SK-N-SH (cell line): Measurements from ENCODE around the gene BDKRB1. TPM values are rescaled to one million over a fixed set of nuclear protein-coding genes. Genes with fewer than 3 reads are reported as not detected.
A peak's percentile ranks its signal among the peaks of the same experiment; 100 is the strongest.

Experiments used
- CTCF ChIA-PET: fragments of 300-600, 350-600 bp; formaldehyde crosslinking; extraction: SDS; loops from one replicate; lab custom pipeline; 2021; lab: Yijun Ruan, JAX
- POLR2A ChIA-PET: fragments of 350-600 bp; sonication (Branson Sonifier 250); formaldehyde crosslinking; extraction: SDS; loops from one replicate; lab custom pipeline; 2020; ENCODE audit warnings: antibody characterized with exemption, inconsistent platforms; lab: Yijun Ruan, JAX
- DNase-seq: peaks from one replicate; pipeline ENCODE4 v3.0.0; 2012
- H2AFZ ChIP-seq: fragments of 200-600 bp; sonication (generic); 2 replicates; pipeline ENCODE4 v1.8.1; 2016; ENCODE audit warnings: antibody characterized with exemption, mild to moderate bottlenecking, low read depth
- H3F3A ChIP-seq: fragments of 200-600 bp; sonication (generic); replicated peaks from 2 replicates; pipeline ENCODE3; 2016; ENCODE audit warnings: antibody characterized with exemption, mild to moderate bottlenecking; ENCODE audit not compliant: insufficient read depth
- H3K27ac ChIP-seq, 2 experiments: fragments of 200-500 bp in 1 of 2; fragments of 200-600 bp in 1 of 2; sonication (Bioruptor generic) in 1 of 2; sonication (generic), shearing (Covaris generic) in 1 of 2; 2 replicates each; pipeline versions ENCODE4 v1.5.1 to v1.6.1; 2014 to 2016; ENCODE audit warnings: low read depth in 2 of 2, inconsistent platforms in 1 of 2, low read length in 1 of 2, mild to moderate bottlenecking in 1 of 2, mixed read lengths in 1 of 2
- H3K27me3 ChIP-seq: fragments of 200-600 bp; sonication (generic), shearing (Covaris generic); 2 replicates; pipeline ENCODE4 v1.6.1; 2016; ENCODE audit warnings: mixed run types; ENCODE audit not compliant: insufficient read depth
- H3K36me3 ChIP-seq, 2 experiments: fragments of 200-500 bp in 1 of 2; fragments of 200-600 bp in 1 of 2; sonication (Bioruptor generic) in 1 of 2; sonication (generic) in 1 of 2; replicated peaks in 1 of 2; 2 replicates each; pipeline versions ENCODE3 to v1.5.1; 2014 to 2016; ENCODE audit warnings: low read length in 1 of 2, mild to moderate bottlenecking in 1 of 2; ENCODE audit not compliant: insufficient read depth in 2 of 2, control insufficient read depth in 1 of 2
- H3K4me1 ChIP-seq, 2 experiments: fragments of 200-500 bp in 1 of 2; fragments of 200-600 bp in 1 of 2; sonication (Bioruptor generic) in 1 of 2; sonication (generic), shearing (Covaris generic) in 1 of 2; 2 replicates each; pipeline versions ENCODE4 v1.5.1 to v1.6.1; 2014 to 2016; ENCODE audit warnings: low read depth in 1 of 2, low read length in 1 of 2, mixed run types in 1 of 2; ENCODE audit not compliant: insufficient read depth in 2 of 2, control insufficient read depth in 1 of 2
- H3K4me2 ChIP-seq: fragments of 200-600 bp; sonication (generic), shearing (Covaris generic); 2 replicates; pipeline ENCODE4 v1.6.1; 2017; ENCODE audit warnings: mixed run types
- H3K4me3 ChIP-seq, 2 experiments: fragments of 200-500 bp in 1 of 2; fragments of 200-600 bp in 1 of 2; sonication (Bioruptor generic) in 1 of 2; sonication (generic), shearing (Covaris generic) in 1 of 2; 2 replicates each; pipeline versions ENCODE4 v1.5.1 to v1.8.1; 2014 to 2016; ENCODE audit warnings: low read depth in 2 of 2, inconsistent platforms in 1 of 2, low read length in 1 of 2, mild to moderate bottlenecking in 1 of 2, mixed read lengths in 1 of 2, moderate library complexity in 1 of 2
- H3K79me2 ChIP-seq: fragments of 200-600 bp; sonication (generic); 2 replicates; pipeline ENCODE4 v1.8.1; 2017; ENCODE audit warnings: mild to moderate bottlenecking; ENCODE audit not compliant: insufficient read depth
- H3K9ac ChIP-seq: fragments of 200-600 bp; sonication (generic); 2 replicates; pipeline ENCODE4 v1.6.1; 2017; ENCODE audit warnings: mixed run types
- H3K9me2 ChIP-seq: fragments of 200-600 bp; sonication (generic); 2 replicates; pipeline ENCODE4 v1.6.1; 2017; ENCODE audit warnings: mixed run types
- H3K9me3 ChIP-seq: fragments of 200-600 bp; sonication (generic); 2 replicates; pipeline ENCODE4 v1.6.1; 2017; ENCODE audit warnings: mixed run types, mild to moderate bottlenecking, moderate library complexity
- H4K20me1 ChIP-seq: fragments of 200-600 bp; sonication (generic); 2 replicates; pipeline ENCODE4 v1.6.1; 2017; ENCODE audit warnings: mild to moderate bottlenecking, mixed run types; ENCODE audit not compliant: insufficient read depth
- EZH2phosphoT487 ChIP-seq: fragments of 200-600 bp; sonication (generic); IDR thresholded peaks from 2 replicates; pipeline ENCODE4 v1.6.1; 2017; ENCODE audit warnings: low read depth, mixed run types, mild to moderate bottlenecking, antibody characterized with exemption, moderate library complexity, borderline replicate concordance
- FOSL2 ChIP-seq: IDR thresholded peaks from 2 replicates; pipeline ENCODE4 v1.4.0; 2012; ENCODE audit warnings: low read depth, mild to moderate bottlenecking, moderate library complexity, borderline replicate concordance
- FOXM1 ChIP-seq: IDR thresholded peaks from 2 replicates; pipeline ENCODE4 v1.4.0; 2012; ENCODE audit warnings: low read depth, mild to moderate bottlenecking
- JUND ChIP-seq: IDR thresholded peaks from 2 replicates; pipeline ENCODE4 v1.4.0; 2012
- MAX ChIP-seq: IDR thresholded peaks from 2 replicates; pipeline ENCODE4 v1.4.0; 2012; ENCODE audit warnings: low read depth
- MEF2A ChIP-seq: IDR thresholded peaks from 2 replicates; pipeline ENCODE4 v1.4.0; 2012; ENCODE audit warnings: low read depth, borderline replicate concordance
- NFIC ChIP-seq: IDR thresholded peaks from 2 replicates; pipeline ENCODE4 v1.4.0; 2012; ENCODE audit warnings: borderline replicate concordance
- POLR2AphosphoS5 ChIP-seq: IDR thresholded peaks from 2 replicates; pipeline ENCODE4 v1.6.1; 2012; ENCODE audit warnings: low read depth, low read length
- RAD21 ChIP-seq: IDR thresholded peaks from 2 replicates; pipeline ENCODE4 v1.6.1; 2012; ENCODE audit warnings: mild to moderate bottlenecking, low read length
- REST ChIP-seq: IDR thresholded peaks from 2 replicates; pipeline ENCODE4 v1.6.1; 2012; ENCODE audit warnings: mild to moderate bottlenecking, low read depth, low read length, moderate library complexity
- RFX5 ChIP-seq: IDR thresholded peaks from 2 replicates; pipeline ENCODE4 v1.6.1; 2012; ENCODE audit warnings: mild to moderate bottlenecking, improper control_type of control experiment, low read length
- RXRA ChIP-seq: IDR thresholded peaks from 2 replicates; pipeline ENCODE4 v1.4.0; 2012; ENCODE audit warnings: low read depth, mild to moderate bottlenecking, borderline replicate concordance
- SIN3A ChIP-seq: IDR thresholded peaks from 2 replicates; pipeline ENCODE4 v1.6.1; 2012; ENCODE audit warnings: low read depth, mild to moderate bottlenecking, low read length, moderate library complexity, borderline replicate concordance
- SMC3 ChIP-seq: IDR thresholded peaks from 2 replicates; pipeline ENCODE4 v1.6.1; 2012; ENCODE audit warnings: low read depth, low read length, improper control_type of control experiment
- TAF1 ChIP-seq: IDR thresholded peaks from 2 replicates; pipeline ENCODE4 v1.6.1; 2012; ENCODE audit warnings: low read depth, mild to moderate bottlenecking, low read length, moderate library complexity, borderline replicate concordance
- TCF12 ChIP-seq: IDR thresholded peaks from 2 replicates; pipeline ENCODE4 v1.4.0; 2012
- TEAD4 ChIP-seq: IDR thresholded peaks from 2 replicates; pipeline ENCODE4 v1.4.0; 2012; ENCODE audit warnings: mild to moderate bottlenecking, borderline replicate concordance; ENCODE audit not compliant: insufficient read depth
- YY1 ChIP-seq: IDR thresholded peaks from 2 replicates; pipeline ENCODE4 v1.4.0; 2012; ENCODE audit warnings: low read depth, mild to moderate bottlenecking
- WGBS: methylation state at CpG from one replicate; pipeline ENCODE4 v1.1.6; 2017; ENCODE audit warnings: low lambda C conversion rate; 5-methylcytosine and 5-hydroxymethylcytosine counted together
- polyA plus RNA-seq, 3 experiments: library from polyadenylated mRNA; depleted of rRNA; stranded (reverse); fragments of >200 nt; gene quantifications; 2 replicates each; pipeline ENCODE4 v1.2.3, GENCODE V29; 2012
- TF ChIP-seq, protein P1 (sequence below): IDR thresholded peaks from 2 replicates; pipeline ENCODE4 v1.4.0; 2012; ENCODE audit warnings: low read depth, borderline replicate concordance
- TF ChIP-seq, protein P2 (sequence below): fragments of 150-350 bp; IDR thresholded peaks from 2 replicates; pipeline ENCODE4 v1.6.1; 2016; ENCODE audit warnings: mild to moderate bottlenecking, low read depth, low read length
- TF ChIP-seq, protein P3 (sequence below): IDR thresholded peaks from 2 replicates; pipeline ENCODE4; 2012
- TF ChIP-seq, protein P4 (sequence below): IDR thresholded peaks from 2 replicates; pipeline ENCODE4 v1.4.0; 2012; ENCODE audit warnings: low read depth, borderline replicate concordance

Gene BDKRB1
- 14.4 and 16.9 TPM in 2 replicates for polyA plus RNA-seq (2012; rRNA removed)
- 7.0 and 10.3 TPM in 2 replicates for polyA plus RNA-seq (2012; cell fraction: cytosol; rRNA removed)
- polyA plus RNA-seq (2012; cell fraction: nucleus; rRNA removed), result 16.6 and 26.9 TPM in 2 replicates

- WGBS, result 33% methylated on average over 12 of the region's 12 CpGs
- peaks cover 41% of the 10 kb centered on the region for H3K79me2 ChIP-seq
- CTCF ChIA-PET, result interaction anchor here (0.9 to 1.6 kb wide), 3 partner anchors 9 to 155 kb away, joined by 3 to 6 read pairs (median 3); no protein-coding TSS in a partner anchor
- peak within 1 kb of the TSS; percentile 77 to 97; a peak in 3 of 4 replicates for H3K27ac ChIP-seq
- H3K9me3 ChIP-seq, result peaks cover 10% of the 10 kb centered on the region; the same call in 1 of the 2 replicates
- H4K20me1 ChIP-seq, result no peaks in the 10 kb centered on the region
- no peaks in the 10 kb centered on the region for H3K27me3 ChIP-seq
- peaks cover 0 to 15% of the 10 kb centered on the region in 2 experiments for H3K36me3 ChIP-seq
- H3K4me3 ChIP-seq, result peak within 1 kb of the TSS in 1 of 2 experiments; percentile 8; a peak in 2 of 4 replicates
- H2AFZ ChIP-seq, result peak within 1 kb of the TSS; percentile 15; the same call in 1 of the 2 replicates
- no peaks in the 10 kb centered on the region for H3K9me2 ChIP-seq
- H3F3A ChIP-seq, result peaks cover 35% of the 10 kb centered on the region
- DNase-seq, result no peak
- peak within 1 kb of the TSS; percentile 66 for H3K4me2 ChIP-seq
- H3K4me1 ChIP-seq, result peaks cover 6 to 33% of the 10 kb centered on the region in 2 experiments
- H3K9ac ChIP-seq, result peak within 1 kb of the TSS; percentile 64; the same call in 1 of the 2 replicates
- POLR2A ChIA-PET, result no interaction called here
- TF ChIP-seq NFIC (peak; percentile 88), TEAD4 (peak; percentile 80; the same call in 1 of the 2 replicates), MAX (peak; percentile 66), RAD21 (no peak), YY1 (peak; percentile 44; the same call in 1 of the 2 replicates), FOSL2 (peak; percentile 84), SIN3A (no peak), TAF1 (0 out of 2 replicates have a peak, but pooled peaks have one; percentile 22), POLR2AphosphoS5 (peak; percentile 86), JUND (peak; percentile 86), RFX5 (no peak), REST (0 out of 2 replicates have a peak, but pooled peaks have one; percentile 13), TCF12 (peak; percentile 98), SMC3 (no peak), MEF2A (peak; percentile 89), EZH2phosphoT487 (no peak), RXRA (peak; percentile 93; the same call in 1 of the 2 replicates), FOXM1 (peak; percentile 71; the same call in 1 of the 2 replicates)
- TF ChIP-seq, protein P1, sequence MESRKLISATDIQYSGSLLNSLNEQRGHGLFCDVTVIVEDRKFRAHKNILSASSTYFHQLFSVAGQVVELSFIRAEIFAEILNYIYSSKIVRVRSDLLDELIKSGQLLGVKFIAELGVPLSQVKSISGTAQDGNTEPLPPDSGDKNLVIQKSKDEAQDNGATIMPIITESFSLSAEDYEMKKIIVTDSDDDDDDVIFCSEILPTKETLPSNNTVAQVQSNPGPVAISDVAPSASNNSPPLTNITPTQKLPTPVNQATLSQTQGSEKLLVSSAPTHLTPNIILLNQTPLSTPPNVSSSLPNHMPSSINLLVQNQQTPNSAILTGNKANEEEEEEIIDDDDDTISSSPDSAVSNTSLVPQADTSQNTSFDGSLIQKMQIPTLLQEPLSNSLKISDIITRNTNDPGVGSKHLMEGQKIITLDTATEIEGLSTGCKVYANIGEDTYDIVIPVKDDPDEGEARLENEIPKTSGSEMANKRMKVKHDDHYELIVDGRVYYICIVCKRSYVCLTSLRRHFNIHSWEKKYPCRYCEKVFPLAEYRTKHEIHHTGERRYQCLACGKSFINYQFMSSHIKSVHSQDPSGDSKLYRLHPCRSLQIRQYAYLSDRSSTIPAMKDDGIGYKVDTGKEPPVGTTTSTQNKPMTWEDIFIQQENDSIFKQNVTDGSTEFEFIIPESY, result 0 out of 2 replicates have a peak, but pooled peaks have one; percentile 50
- TF ChIP-seq, protein P2, sequence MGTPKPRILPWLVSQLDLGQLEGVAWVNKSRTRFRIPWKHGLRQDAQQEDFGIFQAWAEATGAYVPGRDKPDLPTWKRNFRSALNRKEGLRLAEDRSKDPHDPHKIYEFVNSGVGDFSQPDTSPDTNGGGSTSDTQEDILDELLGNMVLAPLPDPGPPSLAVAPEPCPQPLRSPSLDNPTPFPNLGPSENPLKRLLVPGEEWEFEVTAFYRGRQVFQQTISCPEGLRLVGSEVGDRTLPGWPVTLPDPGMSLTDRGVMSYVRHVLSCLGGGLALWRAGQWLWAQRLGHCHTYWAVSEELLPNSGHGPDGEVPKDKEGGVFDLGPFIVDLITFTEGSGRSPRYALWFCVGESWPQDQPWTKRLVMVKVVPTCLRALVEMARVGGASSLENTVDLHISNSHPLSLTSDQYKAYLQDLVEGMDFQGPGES, result no peak
- TF ChIP-seq, protein P3, sequence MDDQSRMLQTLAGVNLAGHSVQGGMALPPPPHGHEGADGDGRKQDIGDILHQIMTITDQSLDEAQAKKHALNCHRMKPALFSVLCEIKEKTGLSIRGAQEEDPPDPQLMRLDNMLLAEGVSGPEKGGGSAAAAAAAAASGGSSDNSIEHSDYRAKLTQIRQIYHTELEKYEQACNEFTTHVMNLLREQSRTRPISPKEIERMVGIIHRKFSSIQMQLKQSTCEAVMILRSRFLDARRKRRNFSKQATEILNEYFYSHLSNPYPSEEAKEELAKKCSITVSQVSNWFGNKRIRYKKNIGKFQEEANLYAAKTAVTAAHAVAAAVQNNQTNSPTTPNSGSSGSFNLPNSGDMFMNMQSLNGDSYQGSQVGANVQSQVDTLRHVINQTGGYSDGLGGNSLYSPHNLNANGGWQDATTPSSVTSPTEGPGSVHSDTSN, result peak; percentile 95
- TF ChIP-seq, protein P4, sequence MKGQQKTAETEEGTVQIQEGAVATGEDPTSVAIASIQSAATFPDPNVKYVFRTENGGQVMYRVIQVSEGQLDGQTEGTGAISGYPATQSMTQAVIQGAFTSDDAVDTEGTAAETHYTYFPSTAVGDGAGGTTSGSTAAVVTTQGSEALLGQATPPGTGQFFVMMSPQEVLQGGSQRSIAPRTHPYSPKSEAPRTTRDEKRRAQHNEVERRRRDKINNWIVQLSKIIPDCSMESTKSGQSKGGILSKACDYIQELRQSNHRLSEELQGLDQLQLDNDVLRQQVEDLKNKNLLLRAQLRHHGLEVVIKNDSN, result 0 out of 2 replicates have a peak, but pooled peaks have one; percentile 19
These were observed at the start of gene BDKRB1 for GRCh38 chr14:96255501-96256366. TSS of gene BDKRB1 (plus strand) at chr14:96256210. CDS start at chr14:96263683, 7,473 bp downstream.
